ENCODE results near the gene FILIP1L. TPM values are rescaled to one million over a fixed set of nuclear protein-coding genes. Genes with fewer than 3 reads are reported as not detected.

The FILIP1L gene
- total RNA-seq, 1 experiment from 2014 or later, result 0.07 TPM

GRCh38 chr3:100081986-100082692 is 32.2 kb downstream of the FILIP1L start:
- Mint-ChIP-seq H3K27me3 (ENCODE audit: low read depth) (no peaks in the 10 kb centered on the region), H3K9me3 (no peaks in the 10 kb centered on the region), H3K4me1 (peaks cover 7 to 9% of the 10 kb centered on the region in 2 experiments), H3K4me3 (no peak overlapping the region), H3K27ac (no peak overlapping the region), H3K36me3 (ENCODE audit: insufficient read depth in 1 of 3, low read depth in 3 of 3) (no peaks in the 10 kb centered on the region)
- Histone ChIP-seq H3K79me1 (ENCODE audit: insufficient read depth, low read depth, low read length, poor library complexity, severe bottlenecking) (no peaks in the 10 kb centered on the region), H2BK120ac (ENCODE audit: low read depth, low read length, poor library complexity, severe bottlenecking) (no peak overlapping the region), H4K20me1 (ENCODE audit: control insufficient read depth, insufficient read depth, insufficient read length) (no peaks in the 10 kb centered on the region), H3K23me2 (ENCODE audit: insufficient read length, low read depth, low read length, poor library complexity, severe bottlenecking) (no peaks in the 10 kb centered on the region), H4K5ac (ENCODE audit: insufficient read length, low read depth, low read length) (no peak overlapping the region), H4K91ac (ENCODE audit: insufficient read length, low read depth, low read length) (no peak overlapping the region), H3K27me3 (ENCODE audit: insufficient read depth, low read length) (no peaks in the 10 kb centered on the region), H3K9ac (ENCODE audit: extremely low read depth, insufficient read length, low read length) (no peak overlapping the region), H2AFZ (ENCODE audit: low read length) (no peak overlapping the region), H3K18ac (ENCODE audit: insufficient read length, low read depth, low read length) (no peak overlapping the region), H3K4me1 (ENCODE audit: insufficient read depth, low read length) (no peaks in the 10 kb centered on the region), H2BK12ac (ENCODE audit: insufficient read length, low read depth, low read length) (no peak overlapping the region), H4K8ac (replicated peaks; ENCODE audit: insufficient read length, low read depth, low read length) (no peak overlapping the region), H3K23ac (ENCODE audit: insufficient read length, low read depth, low read length) (no peak overlapping the region), H3K79me2 (ENCODE audit: insufficient read depth, low read length) (no peaks in the 10 kb centered on the region), H2BK5ac (ENCODE audit: insufficient read length, low read length) (no peak overlapping the region), H3K56ac (ENCODE audit: insufficient read length, low read depth, low read length) (no peak overlapping the region), H2AK5ac (ENCODE audit: insufficient read length, low read length) (no peak overlapping the region), H3K14ac (ENCODE audit: insufficient read depth, low read length) (no peak overlapping the region), H2BK20ac (ENCODE audit: low read depth, low read length, poor library complexity, severe bottlenecking) (no peak overlapping the region), H3T11ph (ENCODE audit: low read length) (no peak overlapping the region), H3K27ac (ENCODE audit: insufficient read length, low read depth, low read length) (no peak overlapping the region), H3K9me3 (ENCODE audit: control insufficient read depth, low read depth, low read length) (no peaks in the 10 kb centered on the region), H2BK15ac (ENCODE audit: low read depth, low read length) (no peak overlapping the region), H3K4ac (ENCODE audit: low read depth, low read length) (no peak overlapping the region), H3K4me2 (ENCODE audit: insufficient read depth, insufficient read length, low read length) (no peak overlapping the region)
- no peak for DNase-seq
- no peak for TF ChIP-seq CTCF (conservative IDR thresholded peaks at IDR 0.05)
- no CpG with 5 or more reads among the region's 2 CpGs for WGBS (ENCODE audit: extremely low coverage, insufficient read length, low lambda C conversion rate)
